ENCODE results near the gene CD99L2. TPM values are rescaled to one million over a fixed set of nuclear protein-coding genes. Genes with fewer than 3 reads are reported as not detected.

The CD99L2 gene
- total RNA-seq, 2 experiments from 2014 or later, result 5.9 to 12.3 TPM

- H2AFZ ChIP-seq (ENCODE audit: low read length), result no peak overlapping the region
- no peaks in the 10 kb centered on the region for H3K79me2 ChIP-seq (ENCODE audit: insufficient read depth, low read depth, low read length)
- no peak overlapping the region for H3K4me2 ChIP-seq (ENCODE audit: low read length)
- no TSS peak for BruUV-seq (replicated peaks)
- no peaks in the 10 kb centered on the region for H3K4me1 ChIP-seq (ENCODE audit: insufficient read depth, low read length, poor library complexity, severe bottlenecking)
- CTCF ChIA-PET (ENCODE audit: unreplicated experiment), result no interaction called here
- no peak overlapping the region for H3K27ac ChIP-seq (ENCODE audit: low read depth, low read length, poor library complexity, severe bottlenecking)
- DNase-seq (ENCODE audit: low spot score), result no peak
- H3K36me3 ChIP-seq (ENCODE audit: insufficient read depth, low read length), result no peaks in the 10 kb centered on the region
- POLR2A ChIA-PET, result no interaction called here
- H3K9me2 ChIP-seq (ENCODE audit: insufficient read depth, low read length), result no peaks in the 10 kb centered on the region
- no peaks in the 10 kb centered on the region for H4K20me1 ChIP-seq (ENCODE audit: insufficient read depth, low read length)
- no peak overlapping the region for H3K4me3 ChIP-seq (ENCODE audit: low read depth, low read length, poor library complexity, severe bottlenecking)
- TF ChIP-seq, protein P1, sequence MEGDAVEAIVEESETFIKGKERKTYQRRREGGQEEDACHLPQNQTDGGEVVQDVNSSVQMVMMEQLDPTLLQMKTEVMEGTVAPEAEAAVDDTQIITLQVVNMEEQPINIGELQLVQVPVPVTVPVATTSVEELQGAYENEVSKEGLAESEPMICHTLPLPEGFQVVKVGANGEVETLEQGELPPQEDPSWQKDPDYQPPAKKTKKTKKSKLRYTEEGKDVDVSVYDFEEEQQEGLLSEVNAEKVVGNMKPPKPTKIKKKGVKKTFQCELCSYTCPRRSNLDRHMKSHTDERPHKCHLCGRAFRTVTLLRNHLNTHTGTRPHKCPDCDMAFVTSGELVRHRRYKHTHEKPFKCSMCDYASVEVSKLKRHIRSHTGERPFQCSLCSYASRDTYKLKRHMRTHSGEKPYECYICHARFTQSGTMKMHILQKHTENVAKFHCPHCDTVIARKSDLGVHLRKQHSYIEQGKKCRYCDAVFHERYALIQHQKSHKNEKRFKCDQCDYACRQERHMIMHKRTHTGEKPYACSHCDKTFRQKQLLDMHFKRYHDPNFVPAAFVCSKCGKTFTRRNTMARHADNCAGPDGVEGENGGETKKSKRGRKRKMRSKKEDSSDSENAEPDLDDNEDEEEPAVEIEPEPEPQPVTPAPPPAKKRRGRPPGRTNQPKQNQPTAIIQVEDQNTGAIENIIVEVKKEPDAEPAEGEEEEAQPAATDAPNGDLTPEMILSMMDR (conservative IDR thresholded peaks at IDR 0.05; ENCODE audit: low read length), result no peak
- no peak for TF ChIP-seq EZH2phosphoT487 (IDR thresholded peaks at IDR 0.05; ENCODE audit: borderline replicate concordance, low read depth, low read length)
- no peaks in the 10 kb centered on the region for H3K9me3 ChIP-seq (ENCODE audit: low read length)
- intact Hi-C loops (cut with micrococcal nuclease; ENCODE audit: unreplicated experiment), result no loop called here
These were observed 35.3 kb downstream of the CD99L2 start for GRCh38 chrX:150863191-150863590.

DNA sequence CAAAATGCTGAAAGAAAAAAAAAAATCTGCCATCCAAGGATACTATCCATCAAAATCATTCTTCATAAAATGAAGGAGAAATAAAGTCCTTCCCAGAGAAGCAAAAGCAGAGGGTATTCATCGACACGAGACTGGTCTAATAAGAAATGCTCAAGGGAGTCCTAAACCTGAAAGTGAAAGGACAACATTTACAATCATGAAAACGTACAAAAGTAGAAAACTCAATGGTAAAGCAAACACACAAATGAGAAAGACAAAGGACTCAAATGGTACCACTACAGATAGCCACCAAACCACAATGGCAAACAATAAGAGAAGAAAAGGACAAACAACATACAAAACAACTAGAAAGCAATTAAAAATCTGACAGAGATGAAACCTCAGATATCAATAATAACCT is 41.0 kb downstream of the CD99L2 start:
- TF ChIP-seq, protein P1 (conservative IDR thresholded peaks at IDR 0.05; ENCODE audit: low read length), result no peak
- TF ChIP-seq EZH2phosphoT487 (IDR thresholded peaks at IDR 0.05; ENCODE audit: borderline replicate concordance, low read depth, low read length), result no peak
- no TSS peak for BruUV-seq (replicated peaks)

DNA sequence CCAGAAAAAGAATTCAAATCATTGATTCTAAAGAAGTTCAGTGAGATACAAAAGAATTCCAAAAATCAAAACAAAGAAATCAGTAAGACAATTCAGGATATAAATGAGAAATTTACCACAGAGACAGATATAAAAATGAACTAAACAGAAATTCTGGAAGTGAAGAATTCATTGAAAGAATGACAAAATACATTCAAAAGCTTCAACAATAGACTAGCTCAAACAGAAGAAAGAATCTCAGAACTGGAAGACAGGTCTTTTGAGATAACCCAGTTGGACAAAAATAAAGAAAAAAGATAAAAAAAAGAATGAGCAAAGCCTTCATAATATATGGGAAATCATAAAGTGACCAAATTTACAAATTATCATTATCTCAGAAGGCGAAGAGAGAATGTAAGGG is 41.7 kb downstream of the CD99L2 start:
- ChIA-PET POLR2A (no interaction called here), CTCF (ENCODE audit: unreplicated experiment) (no interaction called here)
- DNase-seq (ENCODE audit: low spot score), result no peak
- no peaks in the 10 kb centered on the region for H4K20me1 ChIP-seq (ENCODE audit: insufficient read depth, low read length)
- H3K79me2 ChIP-seq (ENCODE audit: insufficient read depth, low read depth, low read length), result no peaks in the 10 kb centered on the region
- no peak overlapping the region for H3K4me3 ChIP-seq (ENCODE audit: low read depth, low read length, poor library complexity, severe bottlenecking)
- TF ChIP-seq, protein P1 (conservative IDR thresholded peaks at IDR 0.05; ENCODE audit: low read length), result no peak
- no peak for TF ChIP-seq EZH2phosphoT487 (IDR thresholded peaks at IDR 0.05; ENCODE audit: borderline replicate concordance, low read depth, low read length)
- H3K9me3 ChIP-seq (ENCODE audit: low read length), result no peaks in the 10 kb centered on the region
- no peaks in the 10 kb centered on the region for H3K36me3 ChIP-seq (ENCODE audit: insufficient read depth, low read length)
- H3K4me1 ChIP-seq (ENCODE audit: insufficient read depth, low read length, poor library complexity, severe bottlenecking), result no peaks in the 10 kb centered on the region
- H2AFZ ChIP-seq (ENCODE audit: low read length), result no peak overlapping the region
- intact Hi-C loops (cut with micrococcal nuclease; ENCODE audit: unreplicated experiment), result no loop called here
- BruUV-seq (replicated peaks), result no TSS peak
- no peak overlapping the region for H3K27ac ChIP-seq (ENCODE audit: low read depth, low read length, poor library complexity, severe bottlenecking)
- H3K4me2 ChIP-seq (ENCODE audit: low read length), result no peak overlapping the region
- no peaks in the 10 kb centered on the region for H3K9me2 ChIP-seq (ENCODE audit: insufficient read depth, low read length)

More for the DNA sequence above, 41.0 kb downstream of the CD99L2 start:
- H3K27ac ChIP-seq (ENCODE audit: low read depth, low read length, poor library complexity, severe bottlenecking), result no peak overlapping the region
- H3K4me2 ChIP-seq (ENCODE audit: low read length), result no peak overlapping the region
- no peaks in the 10 kb centered on the region for H3K79me2 ChIP-seq (ENCODE audit: insufficient read depth, low read depth, low read length)
- no peak overlapping the region for H3K4me3 ChIP-seq (ENCODE audit: low read depth, low read length, poor library complexity, severe bottlenecking)
- no peaks in the 10 kb centered on the region for H4K20me1 ChIP-seq (ENCODE audit: insufficient read depth, low read length)
- no peaks in the 10 kb centered on the region for H3K36me3 ChIP-seq (ENCODE audit: insufficient read depth, low read length)
- no peaks in the 10 kb centered on the region for H3K9me2 ChIP-seq (ENCODE audit: insufficient read depth, low read length)
- POLR2A ChIA-PET, result no interaction called here
- intact Hi-C loops (cut with micrococcal nuclease; ENCODE audit: unreplicated experiment), result no loop called here
- CTCF ChIA-PET (ENCODE audit: unreplicated experiment), result no interaction called here
- no peaks in the 10 kb centered on the region for H3K9me3 ChIP-seq (ENCODE audit: low read length)
- H2AFZ ChIP-seq (ENCODE audit: low read length), result no peak overlapping the region
- no peaks in the 10 kb centered on the region for H3K4me1 ChIP-seq (ENCODE audit: insufficient read depth, low read length, poor library complexity, severe bottlenecking)
- no peak for DNase-seq (ENCODE audit: low spot score)

All from OCI-LY7 (cell line).